GM21825 (cell line): ENCODE measurements around the gene C4orf51.
"Not testable (repeated sequence)": the region's sequence is repeated elsewhere in the genome, so short reads cannot be mapped to it uniquely, and the experiment has no call there.

ENCODE experiments used
- ATAC-seq: cut with Tn5 transposase; IDR thresholded peaks from one replicate; pipeline ENCODE4 v1.9.1; 2021; ENCODE audit warnings: mild to moderate bottlenecking, moderate library complexity; ENCODE audit not compliant: unreplicated experiment

The C4orf51 gene

GRCh38 chr4:145679991-145680455, at the start of gene C4orf51:
Gene C4orf51, plus strand, starts transcription at chr4:145680146. Its CDS starts 58 bp downstream, at chr4:145680204.
- ATAC-seq: no peak

- ATAC-seq: no peak
Observed at GRCh38 chr4:145635117-145635516, 44.8 kb upstream of the C4orf51 start.

- ATAC-seq: no peak
Observed at GRCh38 chr4:145635630-145636029, 44.3 kb upstream of the C4orf51 start.

- ATAC-seq: no peak
Observed at GRCh38 chr4:145639186-145639698, 40.7 kb upstream of the C4orf51 start.

GRCh38 chr4:145640236-145640635, 39.7 kb upstream of the C4orf51 start:
- not testable (repeated sequence) for ATAC-seq

- ATAC-seq: no peak
Observed at GRCh38 chr4:145643295-145643694, 36.7 kb upstream of the C4orf51 start.

- no peak for ATAC-seq
Observed at GRCh38 chr4:145644699-145645098, 35.2 kb upstream of the C4orf51 start.

GRCh38 chr4:145656156-145656555, 23.8 kb upstream of the C4orf51 start:
- ATAC-seq: no peak

GRCh38 chr4:145660064-145660463, 19.9 kb upstream of the C4orf51 start:
- ATAC-seq: no peak

- ATAC-seq: no peak
Observed at GRCh38 chr4:145663194-145663593, 16.8 kb upstream of the C4orf51 start.

GRCh38 chr4:145665773-145666172, 14.2 kb upstream of the C4orf51 start:
- ATAC-seq: no peak

GRCh38 chr4:145670422-145670821, 9.5 kb upstream of the C4orf51 start:
- ATAC-seq: no peak

GRCh38 chr4:145679520-145679919, 426 bp upstream of the C4orf51 start:
- no peak for ATAC-seq

GRCh38 chr4:145680902-145681301, 956 bp downstream of the C4orf51 start:
- ATAC-seq: no peak

- no peak for ATAC-seq
Observed at GRCh38 chr4:145681518-145681917, 1.6 kb downstream of the C4orf51 start.

GRCh38 chr4:145681956-145682355, 2.0 kb downstream of the C4orf51 start:
- ATAC-seq: no peak

- ATAC-seq: no peak
Observed at GRCh38 chr4:145686991-145687390, 7.0 kb downstream of the C4orf51 start.

GRCh38 chr4:145690610-145691009, 10.7 kb downstream of the C4orf51 start:
- no peak for ATAC-seq

- ATAC-seq: not testable (repeated sequence)
Observed at GRCh38 chr4:145691416-145691815, 11.5 kb downstream of the C4orf51 start.

GRCh38 chr4:145694929-145695328, 15.0 kb downstream of the C4orf51 start:
- ATAC-seq: no peak

- ATAC-seq: no peak
Observed at GRCh38 chr4:145697332-145697731, 17.4 kb downstream of the C4orf51 start.

GRCh38 chr4:145698507-145698906, 18.6 kb downstream of the C4orf51 start:
- ATAC-seq: no peak

GRCh38 chr4:145703850-145704497, 24.0 kb downstream of the C4orf51 start:
- no peak for ATAC-seq
